HEK293T (cell line): ENCODE results near the gene PIM1.
A peak's percentile ranks its signal among the peaks of the same experiment; 100 is the strongest.

Source experiments
- CTCF ChIA-PET: fragments of 350-600 bp; formaldehyde crosslinking; extraction: SDS; loops from one replicate; lab custom pipeline; 2021; ENCODE audit warnings: antibody characterized with exemption, inconsistent platforms; lab: Yijun Ruan, JAX
- POLR2A ChIA-PET: fragments of 350-600 bp; formaldehyde crosslinking; extraction: SDS; loops from one replicate; lab custom pipeline; 2020; ENCODE audit warnings: antibody characterized with exemption, inconsistent platforms; lab: Yijun Ruan, JAX
- DNase-seq: peaks from one replicate; pipeline ENCODE4 v3.0.0; 2012; ENCODE audit warnings: mixed read lengths; ENCODE audit errors: extremely low spot score
- ARNT ChIP-seq: fragments of 450-650 bp; IDR thresholded peaks from 2 replicates; pipeline ENCODE4 v1.6.1; 2017; ENCODE audit warnings: mild to moderate bottlenecking
- BHLHE40 ChIP-seq: fragments of 450-650 bp; IDR thresholded peaks from 2 replicates; pipeline ENCODE4 v1.6.1; 2016; ENCODE audit warnings: mild to moderate bottlenecking, moderate library complexity, borderline replicate concordance
- CTBP1 ChIP-seq: fragments of 450-650 bp; IDR thresholded peaks from 2 replicates; pipeline ENCODE4 v1.6.1; 2016; ENCODE audit warnings: borderline replicate concordance
- ELF4 ChIP-seq: fragments of 450-650 bp; IDR thresholded peaks from 2 replicates; pipeline ENCODE4 v1.6.1; 2017; ENCODE audit warnings: antibody characterized with exemption
- FOXA1 ChIP-seq: fragments of 450-650 bp; IDR thresholded peaks from 2 replicates; pipeline ENCODE4 v1.6.1; 2016; ENCODE audit warnings: mild to moderate bottlenecking
- FOXK2 ChIP-seq: fragments of 450-650 bp; IDR thresholded peaks from 2 replicates; pipeline ENCODE4 v1.6.1; 2016; ENCODE audit warnings: mild to moderate bottlenecking
- FOXM1 ChIP-seq: fragments of 450-650 bp; IDR thresholded peaks from 2 replicates; pipeline ENCODE4 v1.6.1; 2017; ENCODE audit warnings: mild to moderate bottlenecking, borderline replicate concordance
- HDGF ChIP-seq: fragments of 450-650 bp; IDR thresholded peaks from 2 replicates; pipeline ENCODE4 v1.6.1; 2017; ENCODE audit warnings: antibody characterized with exemption, borderline replicate concordance
- L3MBTL2 ChIP-seq: fragments of 450-650 bp; conservative IDR thresholded peaks from 2 replicates; pipeline ENCODE4 v1.6.1; 2016; ENCODE audit warnings: mild to moderate bottlenecking
- LEF1 ChIP-seq: fragments of 450-650 bp; IDR thresholded peaks from 2 replicates; pipeline ENCODE4 v1.6.1; 2017; ENCODE audit warnings: mild to moderate bottlenecking, borderline replicate concordance
- NFRKB ChIP-seq: fragments of 450-650 bp; IDR thresholded peaks from 2 replicates; pipeline ENCODE4 v1.6.1; 2016; ENCODE audit warnings: mild to moderate bottlenecking, moderate library complexity
- SP1 ChIP-seq: fragments of 450-650 bp; IDR thresholded peaks from 2 replicates; pipeline ENCODE4 v1.6.1; 2017
- SUZ12 ChIP-seq: fragments of 450-650 bp; IDR thresholded peaks from 2 replicates; pipeline ENCODE4 v1.6.1; 2016; ENCODE audit warnings: mild to moderate bottlenecking
- TARDBP ChIP-seq: fragments of 450-650 bp; IDR thresholded peaks from 2 replicates; pipeline ENCODE4 v1.6.1; 2016
- ZNF384 ChIP-seq: fragments of 450-650 bp; IDR thresholded peaks from 2 replicates; pipeline ENCODE4 v1.6.1; 2016
- TF ChIP-seq, protein P1 (sequence below): fragments of 450-650 bp; IDR thresholded peaks from 2 replicates; pipeline ENCODE4 v1.6.1; 2016

The PIM1 gene

DNA sequence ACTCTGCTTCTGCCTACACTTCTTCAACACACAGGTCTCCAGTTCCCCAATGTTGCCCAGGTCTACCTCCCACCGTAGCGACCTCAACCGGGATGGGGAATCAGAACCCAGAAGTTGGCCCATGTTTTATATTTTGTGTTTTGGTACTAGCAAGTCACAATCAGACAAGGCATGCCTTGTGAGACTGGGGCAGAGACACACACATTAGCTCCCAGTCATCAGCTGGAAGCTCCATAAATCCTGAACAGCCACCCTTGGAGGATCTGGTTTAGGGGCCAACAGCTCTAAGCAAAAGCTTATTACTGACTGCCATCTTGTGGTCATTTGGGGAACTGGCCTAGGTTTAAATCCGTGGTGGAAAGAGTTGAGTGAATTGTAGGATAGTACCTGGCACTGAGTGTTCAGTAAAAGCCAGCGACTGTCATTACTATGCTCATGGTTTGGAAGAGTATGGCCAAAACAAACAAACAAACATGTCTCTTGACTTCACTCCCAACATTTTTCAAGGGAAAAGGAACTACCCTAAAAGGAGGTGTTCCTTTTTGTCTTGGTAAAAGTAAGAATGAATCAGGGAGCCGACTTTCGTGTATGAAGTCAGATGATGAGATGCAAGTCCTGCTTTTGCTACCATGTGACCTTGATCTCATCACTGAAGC lies 40.5 kb downstream of the PIM1 start:
- no peak for TF ChIP-seq SUZ12
- no peak for TF ChIP-seq L3MBTL2
- TF ChIP-seq, protein P1, sequence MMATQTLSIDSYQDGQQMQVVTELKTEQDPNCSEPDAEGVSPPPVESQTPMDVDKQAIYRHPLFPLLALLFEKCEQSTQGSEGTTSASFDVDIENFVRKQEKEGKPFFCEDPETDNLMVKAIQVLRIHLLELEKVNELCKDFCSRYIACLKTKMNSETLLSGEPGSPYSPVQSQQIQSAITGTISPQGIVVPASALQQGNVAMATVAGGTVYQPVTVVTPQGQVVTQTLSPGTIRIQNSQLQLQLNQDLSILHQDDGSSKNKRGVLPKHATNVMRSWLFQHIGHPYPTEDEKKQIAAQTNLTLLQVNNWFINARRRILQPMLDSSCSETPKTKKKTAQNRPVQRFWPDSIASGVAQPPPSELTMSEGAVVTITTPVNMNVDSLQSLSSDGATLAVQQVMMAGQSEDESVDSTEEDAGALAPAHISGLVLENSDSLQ: peak; percentile 86
- CTCF ChIA-PET: interaction anchor here (0.5 to 3.9 kb wide), 29 partner anchors 9 to 451 kb away, joined by 3 to 47 read pairs (median 4); partner anchors contain the start of gene PIM1
- DNase-seq: peak; percentile 76
- POLR2A ChIA-PET: interaction anchor here (0.6 to 1.3 kb wide), 3 partner anchors 11 to 192 kb away, joined by 3 to 4 read pairs (median 3); partner anchors contain the start of gene PIM1

DNA sequence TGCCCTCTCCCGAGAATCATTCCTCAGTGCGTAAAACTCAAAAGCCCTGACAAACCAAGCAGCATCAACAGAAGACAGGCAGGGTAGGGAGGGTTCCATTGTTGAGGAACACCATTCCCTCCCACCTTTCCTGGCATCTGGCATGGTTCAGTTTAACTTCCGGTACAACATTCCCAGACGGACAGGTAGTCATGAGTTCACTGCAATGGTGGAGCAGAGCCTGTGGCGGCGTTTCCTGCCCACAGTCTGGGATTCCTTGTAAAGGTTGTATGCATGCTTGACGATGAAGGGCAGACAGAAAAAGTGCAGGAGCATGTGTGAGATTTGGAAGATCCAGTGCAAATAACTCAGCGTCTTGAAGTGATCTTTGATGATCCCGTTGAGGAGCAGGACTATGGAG lies 42.3 kb downstream of the PIM1 start:
- no peak for DNase-seq
- TF ChIP-seq CTBP1 (no peak), L3MBTL2 (no peak), SUZ12 (no peak), BHLHE40 (no peak), LEF1 (no peak), NFRKB (no peak), SP1 (no peak), HDGF (no peak), ARNT (no peak), TARDBP (no peak), FOXK2 (no peak), FOXA1 (no peak), FOXM1 (no peak), ZNF384 (no peak), ELF4 (no peak)
- TF ChIP-seq, protein P1: no peak
- CTCF ChIA-PET: interaction anchor here (0.5 to 1.7 kb wide), 4 partner anchors 183 to 194 kb away, joined by 3 to 8 read pairs (median 4); no protein-coding TSS in a partner anchor
- POLR2A ChIA-PET: interaction anchor here (1.1 kb wide), 1 partner anchor 194 kb away, joined by 3 read pairs; no protein-coding TSS in a partner anchor

DNA sequence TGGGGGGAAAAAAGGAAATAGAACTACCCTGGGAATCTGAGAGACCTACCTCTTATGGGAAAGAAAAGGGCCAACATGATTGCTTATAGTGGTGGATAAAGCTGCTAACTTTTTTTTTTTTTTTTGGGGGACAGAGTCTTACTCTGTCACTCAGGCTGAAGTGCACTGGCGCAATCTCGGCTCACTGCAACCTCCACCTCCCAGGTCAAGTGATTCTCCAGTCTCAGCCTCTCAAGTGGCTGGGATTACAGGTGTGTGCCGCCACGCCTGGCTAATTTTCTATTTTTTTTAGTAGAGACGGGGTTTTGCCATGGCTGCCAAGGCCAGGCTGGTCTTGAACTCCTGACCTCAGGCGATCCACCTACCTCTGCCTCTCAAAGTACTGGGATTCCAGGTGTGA lies 48.1 kb downstream of the PIM1 start:
- CTCF ChIA-PET: interaction anchor here (0.6 kb wide), 1 partner anchor 9 kb away, joined by 5 read pairs; no protein-coding TSS in a partner anchor
- POLR2A ChIA-PET: no interaction called here
- TF ChIP-seq NFRKB: no peak
- no peak for TF ChIP-seq SP1
- no peak for TF ChIP-seq LEF1
- no peak for TF ChIP-seq ZNF384
- TF ChIP-seq FOXA1: no peak
- no peak for TF ChIP-seq L3MBTL2
- TF ChIP-seq TARDBP: no peak
- TF ChIP-seq SUZ12: no peak
- no peak for TF ChIP-seq FOXM1
- no peak for TF ChIP-seq ELF4
- no peak for TF ChIP-seq BHLHE40
- no peak for TF ChIP-seq ARNT
- no peak for TF ChIP-seq CTBP1
- TF ChIP-seq, protein P1: no peak
- no peak for TF ChIP-seq FOXK2
- TF ChIP-seq HDGF: no peak
- DNase-seq: no peak

DNA sequence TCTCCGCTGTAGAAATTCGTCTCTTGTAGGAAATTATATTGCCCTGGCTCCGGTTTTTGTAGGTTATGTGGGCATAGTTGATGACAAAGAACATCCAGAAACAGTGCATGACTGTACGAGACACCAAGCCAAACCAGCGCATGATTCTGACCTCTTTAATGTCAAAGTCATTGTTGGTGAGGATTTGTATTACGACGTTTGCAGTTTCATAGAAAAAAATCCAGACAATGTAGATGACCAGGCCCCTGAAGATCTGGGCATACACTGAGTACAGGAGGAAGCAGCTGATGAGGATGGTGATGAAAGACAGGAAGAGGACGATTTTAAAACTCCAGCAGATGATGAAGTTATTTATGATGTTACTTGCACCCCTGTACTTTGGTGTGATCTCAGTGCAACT lies 48.6 kb downstream of the PIM1 start:
- ChIA-PET CTCF (no interaction called here), POLR2A (no interaction called here)
- no peak for DNase-seq
- TF ChIP-seq HDGF: no peak
- no peak for TF ChIP-seq ARNT
- TF ChIP-seq FOXK2: no peak
- no peak for TF ChIP-seq ZNF384
- TF ChIP-seq FOXA1: no peak
- no peak for TF ChIP-seq BHLHE40
- TF ChIP-seq TARDBP: no peak
- TF ChIP-seq LEF1: no peak
- TF ChIP-seq, protein P1: no peak
- no peak for TF ChIP-seq SP1
- no peak for TF ChIP-seq CTBP1
- TF ChIP-seq FOXM1: no peak
- no peak for TF ChIP-seq ELF4
- no peak for TF ChIP-seq L3MBTL2
- no peak for TF ChIP-seq NFRKB
- TF ChIP-seq SUZ12: no peak

DNA sequence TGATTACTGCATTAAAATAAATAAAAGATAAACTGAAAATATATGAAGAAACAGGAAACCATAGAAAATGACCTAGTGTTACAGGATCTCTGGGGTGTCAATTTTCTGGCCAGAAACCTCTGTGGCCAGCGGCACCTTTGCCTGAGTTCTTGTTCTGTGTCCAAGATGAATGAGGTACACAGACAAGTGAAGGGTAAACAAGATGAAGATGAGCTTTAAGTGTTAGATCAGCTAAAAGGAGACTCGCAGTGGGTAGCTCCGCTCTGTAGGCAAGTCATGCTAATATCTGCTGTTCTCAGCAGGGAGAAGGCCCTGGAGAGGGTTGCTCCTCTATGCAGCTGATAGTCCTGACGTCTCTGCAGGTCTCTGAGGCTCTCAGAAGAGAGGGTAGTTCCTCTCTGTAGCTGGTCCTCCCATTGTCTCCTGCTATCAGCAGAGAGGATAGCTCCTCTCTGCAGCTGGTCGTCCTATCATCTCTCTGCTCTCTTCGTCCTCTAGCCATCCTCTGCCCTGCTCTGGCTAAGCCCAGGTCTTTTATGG lies 51.7 kb downstream of the PIM1 start:
- DNase-seq: no peak
- TF ChIP-seq FOXM1 (no peak), L3MBTL2 (no peak), FOXA1 (no peak), CTBP1 (no peak), ZNF384 (no peak), ELF4 (no peak), TARDBP (no peak), ARNT (no peak), SUZ12 (no peak), LEF1 (no peak), FOXK2 (no peak), HDGF (no peak), SP1 (no peak), BHLHE40 (no peak)
- TF ChIP-seq, protein P1: no peak
- POLR2A ChIA-PET: interaction anchor here (0.5 to 1.2 kb wide), 4 partner anchors 11 to 36 kb away, joined by 3 read pairs; partner anchors contain the start of genes TBC1D22B and TMEM217
- CTCF ChIA-PET: interaction anchor here (1.3 kb wide), 1 partner anchor 13 kb away, joined by 3 read pairs; no protein-coding TSS in a partner anchor
